GM21825 (cell line): Measurements from ENCODE around the gene PNLIPRP2.

ENCODE experiments used
- ATAC-seq: cut with Tn5 transposase; IDR thresholded peaks from one replicate; pipeline ENCODE4 v1.9.1; 2021; ENCODE audit warnings: mild to moderate bottlenecking, moderate library complexity; ENCODE audit not compliant: unreplicated experiment

Gene PNLIPRP2

GRCh38 chr10:116612107-116612769 lies 8.5 kb upstream of the PNLIPRP2 start:
- ATAC-seq: no peak

- no peak for ATAC-seq
These were observed 7.3 kb upstream of the PNLIPRP2 start for GRCh38 chr10:116613471-116613870.

GRCh38 chr10:116614796-116615195 lies 6.0 kb upstream of the PNLIPRP2 start:
- no peak for ATAC-seq

- no peak for ATAC-seq
These were observed 5.5 kb upstream of the PNLIPRP2 start for GRCh38 chr10:116615199-116615776.

- no peak for ATAC-seq
These were observed 723 bp downstream of the PNLIPRP2 start for GRCh38 chr10:116621476-116621875.

- no peak for ATAC-seq
These were observed 1.3 kb downstream of the PNLIPRP2 start for GRCh38 chr10:116621934-116622655.

- no peak for ATAC-seq
These were observed 5.1 kb downstream of the PNLIPRP2 start for GRCh38 chr10:116625845-116626244.

GRCh38 chr10:116626815-116627214 lies 6.1 kb downstream of the PNLIPRP2 start:
- ATAC-seq: no peak

GRCh38 chr10:116627386-116627933 lies 6.7 kb downstream of the PNLIPRP2 start:
- no peak for ATAC-seq

GRCh38 chr10:116629340-116629739 lies 8.6 kb downstream of the PNLIPRP2 start:
- ATAC-seq: no peak

- no peak for ATAC-seq
These were observed 9.3 kb downstream of the PNLIPRP2 start for GRCh38 chr10:116630020-116630419.

- no peak for ATAC-seq
These were observed 11.1 kb downstream of the PNLIPRP2 start for GRCh38 chr10:116631871-116632295.

- no peak for ATAC-seq
These were observed 12.0 kb downstream of the PNLIPRP2 start for GRCh38 chr10:116632596-116633215.

- ATAC-seq: no peak
These were observed 12.5 kb downstream of the PNLIPRP2 start for GRCh38 chr10:116633216-116633600.

- ATAC-seq: no peak
These were observed 13.6 kb downstream of the PNLIPRP2 start for GRCh38 chr10:116634126-116634975.

GRCh38 chr10:116636385-116636784 lies 15.6 kb downstream of the PNLIPRP2 start:
- ATAC-seq: no peak

- ATAC-seq: no peak
These were observed 16.2 kb downstream of the PNLIPRP2 start for GRCh38 chr10:116636976-116637375.

GRCh38 chr10:116637830-116638229 lies 17.1 kb downstream of the PNLIPRP2 start:
- ATAC-seq: no peak

- ATAC-seq: no peak
These were observed 25.7 kb downstream of the PNLIPRP2 start for GRCh38 chr10:116646502-116646901.

GRCh38 chr10:116648903-116649302 lies 28.1 kb downstream of the PNLIPRP2 start:
- no peak for ATAC-seq
